ENCODE data around the gene LTB4R.

The LTB4R gene

DNA sequence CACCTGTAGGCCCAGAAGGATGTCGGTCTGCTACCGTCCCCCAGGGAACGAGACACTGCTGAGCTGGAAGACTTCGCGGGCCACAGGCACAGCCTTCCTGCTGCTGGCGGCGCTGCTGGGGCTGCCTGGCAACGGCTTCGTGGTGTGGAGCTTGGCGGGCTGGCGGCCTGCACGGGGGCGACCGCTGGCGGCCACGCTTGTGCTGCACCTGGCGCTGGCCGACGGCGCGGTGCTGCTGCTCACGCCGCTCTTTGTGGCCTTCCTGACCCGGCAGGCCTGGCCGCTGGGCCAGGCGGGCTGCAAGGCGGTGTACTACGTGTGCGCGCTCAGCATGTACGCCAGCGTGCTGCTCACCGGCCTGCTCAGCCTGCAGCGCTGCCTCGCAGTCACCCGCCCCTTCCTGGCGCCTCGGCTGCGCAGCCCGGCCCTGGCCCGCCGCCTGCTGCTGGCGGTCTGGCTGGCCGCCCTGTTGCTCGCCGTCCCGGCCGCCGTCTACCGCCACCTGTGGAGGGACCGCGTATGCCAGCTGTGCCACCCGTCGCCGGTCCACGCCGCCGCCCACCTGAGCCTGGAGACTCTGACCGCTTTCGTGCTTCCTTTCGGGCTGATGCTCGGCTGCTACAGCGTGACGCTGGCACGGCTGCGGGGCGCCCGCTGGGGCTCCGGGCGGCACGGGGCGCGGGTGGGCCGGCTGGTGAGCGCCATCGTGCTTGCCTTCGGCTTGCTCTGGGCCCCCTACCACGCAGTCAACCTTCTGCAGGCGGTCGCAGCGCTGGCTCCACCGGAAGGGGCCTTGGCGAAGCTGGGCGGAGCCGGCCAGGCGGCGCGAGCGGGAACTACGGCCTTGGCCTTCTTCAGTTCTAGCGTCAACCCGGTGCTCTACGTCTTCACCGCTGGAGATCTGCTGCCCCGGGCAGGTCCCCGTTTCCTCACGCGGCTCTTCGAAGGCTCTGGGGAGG, at the start of gene LTB4R:
TSS of gene LTB4R (plus strand) at position 857 of the 959 bp plus-strand sequence. CDS start 4,150 bp downstream, outside the sequence.
- peak; percentile 65 for DNase-seq

GRCh38 chr14:24261969-24262327, 49.4 kb upstream of the LTB4R start:
- DNase-seq: no peak

- no peak for DNase-seq
Observed at GRCh38 chr14:24262821-24263733, 48.2 kb upstream of the LTB4R start, which contains the start of gene TGM1. Gene TGM1 (minus strand): TSS chr14:24263177. CDS start chr14:24262352, 825 bp downstream.

- no peak for DNase-seq
Observed at GRCh38 chr14:24263848-24264247, 47.5 kb upstream of the LTB4R start.

GRCh38 chr14:24264298-24264697, 47.0 kb upstream of the LTB4R start:
- DNase-seq: no peak

GRCh38 chr14:24266344-24267244, 44.7 kb upstream of the LTB4R start:
- no peak for DNase-seq

DNA sequence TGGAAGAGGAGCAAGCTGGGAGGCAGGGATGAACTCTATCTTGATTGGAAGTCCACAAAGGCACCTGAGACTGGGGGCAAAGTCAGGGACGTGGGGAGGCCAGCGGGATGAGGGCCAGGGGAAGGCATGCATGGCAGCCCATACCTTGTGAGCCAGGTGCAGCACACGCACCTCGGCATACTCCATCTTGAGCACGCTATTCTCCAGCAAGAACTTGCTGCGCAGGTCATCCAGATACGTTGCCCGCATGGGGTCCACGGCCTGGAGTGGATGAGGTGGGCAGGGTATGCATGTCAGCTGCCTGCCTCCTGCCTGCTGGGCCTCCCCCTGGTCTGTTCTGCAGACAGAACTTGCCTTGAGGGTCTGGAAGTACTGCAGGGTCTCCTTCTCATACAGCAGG, 43.8 kb upstream of the LTB4R start:
- DNase-seq: no peak

DNA sequence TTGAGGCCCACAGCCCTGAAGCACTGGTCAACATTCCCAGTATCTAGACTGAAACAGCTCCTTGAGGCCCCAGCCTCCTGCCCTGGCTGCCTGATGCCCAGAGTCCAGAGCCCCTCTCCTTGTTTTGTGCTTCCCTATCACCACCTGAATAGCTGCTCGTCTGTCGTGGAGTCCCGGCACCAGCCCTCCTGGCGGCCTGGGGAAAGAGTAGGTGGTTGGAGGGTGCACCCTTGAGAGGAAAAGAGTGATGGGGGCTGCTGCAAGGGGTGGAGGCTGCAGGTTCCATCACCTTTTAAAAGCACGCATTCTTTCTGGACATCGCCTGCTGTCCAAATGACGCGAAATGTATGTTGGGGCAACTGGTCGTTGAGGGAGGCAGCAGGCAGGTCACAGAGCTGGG, 43.1 kb upstream of the LTB4R start:
- DNase-seq: no peak

GRCh38 chr14:24269368-24269767, 41.9 kb upstream of the LTB4R start:
- DNase-seq: no peak

- DNase-seq: no peak
Observed at GRCh38 chr14:24269910-24270536, 41.3 kb upstream of the LTB4R start.

- no peak for DNase-seq
Observed at GRCh38 chr14:24270537-24271133, 40.7 kb upstream of the LTB4R start.

GRCh38 chr14:24271134-24271833, 40.0 kb upstream of the LTB4R start, which contains the start of gene RABGGTA:
Gene RABGGTA (minus strand): TSS chr14:24271597. CDS start chr14:24271115, 482 bp downstream.
- peak; percentile 89 for DNase-seq

DNA sequence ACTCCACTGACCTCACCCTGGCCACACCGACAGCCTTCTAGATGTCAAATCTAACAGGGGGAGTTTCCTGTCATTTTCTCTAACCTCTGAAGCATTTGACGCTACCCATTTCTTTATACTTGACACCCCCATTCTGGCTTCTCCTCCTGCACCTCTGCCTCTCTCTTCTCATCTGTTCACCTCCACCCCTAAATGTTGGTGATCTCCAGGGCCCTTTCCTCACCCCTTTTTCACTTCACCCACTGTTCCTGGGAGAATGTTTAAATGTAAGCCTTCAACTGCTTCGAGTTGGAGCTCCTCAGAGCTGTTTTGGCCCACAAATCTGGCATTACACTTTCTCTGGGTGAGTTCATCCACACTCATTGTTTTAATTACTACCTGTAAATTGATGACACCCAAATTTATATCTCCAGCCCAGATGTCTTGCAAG, 39.5 kb upstream of the LTB4R start:
- no peak for DNase-seq

- no peak for DNase-seq
Observed at GRCh38 chr14:24272467-24272866, 38.8 kb upstream of the LTB4R start.

DNA sequence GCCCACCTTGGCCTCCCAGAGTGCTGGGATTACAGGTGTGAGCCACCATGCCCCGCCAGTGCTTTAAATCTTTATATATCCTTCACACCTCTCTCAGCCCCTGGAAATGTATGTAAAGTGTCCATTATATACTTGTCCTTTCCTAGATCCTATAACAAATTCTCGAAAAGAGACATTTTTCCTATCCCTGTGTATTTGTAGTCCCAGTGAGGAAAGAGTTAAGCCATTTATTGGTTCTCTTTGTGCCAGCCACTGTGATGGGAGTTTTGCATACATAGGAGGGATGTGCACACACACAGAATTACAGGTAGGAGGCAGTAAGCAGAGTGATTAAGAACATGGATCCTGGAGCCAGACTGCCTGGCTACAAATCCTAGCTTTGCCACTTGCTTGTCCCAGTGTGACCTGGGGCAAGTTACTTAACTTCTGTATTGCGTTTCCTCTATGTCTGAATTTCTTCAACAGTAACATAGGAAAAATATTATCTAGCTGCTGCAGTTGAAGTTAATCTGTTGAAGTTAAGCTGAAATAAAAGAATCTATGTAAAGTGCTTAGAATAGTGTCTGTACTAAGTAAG, 37.8 kb upstream of the LTB4R start:
- no peak for DNase-seq

GRCh38 chr14:24274101-24274543, 37.2 kb upstream of the LTB4R start:
- no peak for DNase-seq

DNA sequence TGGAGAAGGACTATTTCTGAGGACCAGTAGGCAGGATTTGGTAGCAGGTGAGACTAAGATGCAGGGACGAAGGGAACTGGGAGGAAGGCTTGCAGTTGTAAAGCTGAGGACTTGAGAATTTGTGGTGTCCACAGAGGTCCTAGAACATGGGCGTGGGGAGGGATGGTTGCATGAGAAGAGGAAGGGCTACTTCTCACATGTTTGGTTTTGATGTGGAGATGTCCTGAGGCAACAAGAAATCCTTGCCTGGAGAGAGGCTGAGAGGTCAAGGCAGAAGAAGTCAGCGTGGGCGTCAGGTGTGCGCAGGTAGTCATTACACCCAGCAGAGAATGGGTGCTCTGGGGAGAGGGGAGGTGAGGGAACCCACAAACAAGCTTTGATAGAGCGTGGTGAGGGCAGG, 34.2 kb upstream of the LTB4R start:
- no peak for DNase-seq

GRCh38 chr14:24277606-24278321, 33.5 kb upstream of the LTB4R start:
- DNase-seq: no peak

- DNase-seq: no peak
Observed at GRCh38 chr14:24278424-24278823, 32.9 kb upstream of the LTB4R start.

All from activated CD8-positive, alpha-beta memory T cell treated with anti-CD3 and anti-CD28 coated beads, Interleukin-2, amount 50 U/mL, for 4 hours (primary cell).